IMR-90 (cell line): ENCODE data around the gene ABCC4. TPM values are rescaled to one million over a fixed set of nuclear protein-coding genes. Genes with fewer than 3 reads are reported as not detected.

ENCODE experiments used
- ATAC-seq: fragments of 200-7000 bp; cut with Tn5 transposase; 2 replicates; pipeline ENCODE4 v1.9.1; 2020; ENCODE audit warnings: low read depth, mild to moderate bottlenecking, moderate library complexity
- BruUV-seq: library from RNA; stranded (reverse); fragments of 400-500 nt; replicated peaks from 2 replicates; lab custom pipeline; 2021; lab: Mats Ljungman, UMichigan
- CTCF ChIA-PET: fragments of 300-600 bp; formaldehyde crosslinking; extraction: SDS; loops from one replicate; lab custom pipeline; 2021; ENCODE audit warnings: antibody characterized with exemption; lab: Yijun Ruan, JAX
- POLR2A ChIA-PET: fragments of 300-600 bp; sonication (Branson Sonifier 250); formaldehyde crosslinking; loops from one replicate; lab custom pipeline; 2022; ENCODE audit warnings: antibody characterized with exemption; ENCODE audit not compliant: unreplicated experiment; lab: Charles Lee
- DNase-seq: peaks from one replicate; pipeline ENCODE4 v3.0.0; 2013
- H2AFZ ChIP-seq: replicated peaks from 2 replicates; pipeline ENCODE3; 2013; ENCODE audit warnings: low read length, mild to moderate bottlenecking; ENCODE audit not compliant: poor library complexity
- H2AK5ac ChIP-seq: 2 replicates; pipeline ENCODE4 v1.6.1; 2013; ENCODE audit warnings: low read depth, low read length, inconsistent platforms
- H2AK9ac ChIP-seq: replicated peaks from 2 replicates; pipeline ENCODE3; 2013; ENCODE audit warnings: mild to moderate bottlenecking, low read depth, low read length, moderate library complexity; ENCODE audit not compliant: poor library complexity
- H2BK120ac ChIP-seq: 2 replicates; pipeline ENCODE4 v1.6.1; 2013; ENCODE audit warnings: low read depth, low read length, inconsistent platforms
- H2BK15ac ChIP-seq: 3 replicates; pipeline ENCODE4 v1.6.1; 2013; ENCODE audit warnings: low read depth, low read length, inconsistent platforms
- H2BK20ac ChIP-seq: 2 replicates; pipeline ENCODE4 v1.6.1; 2013; ENCODE audit warnings: low read depth, mild to moderate bottlenecking, inconsistent platforms, low read length, moderate library complexity
- H2BK5ac ChIP-seq: 2 replicates; pipeline ENCODE4 v1.6.1; 2013; ENCODE audit warnings: mild to moderate bottlenecking, low read depth, low read length, inconsistent platforms; ENCODE audit not compliant: poor library complexity, severe bottlenecking
- H3K14ac ChIP-seq: replicated peaks from 2 replicates; pipeline ENCODE4 v1.6.1; 2013; ENCODE audit warnings: low read depth, low read length, inconsistent platforms
- H3K18ac ChIP-seq: 2 replicates; pipeline ENCODE4 v1.6.1; 2013; ENCODE audit warnings: low read depth, low read length, control low read depth
- H3K23ac ChIP-seq: 2 replicates; pipeline ENCODE4 v1.6.1; 2013; ENCODE audit warnings: low read depth, low read length, inconsistent platforms
- H3K27ac ChIP-seq: 2 replicates; pipeline ENCODE4 v1.5.1; 2013; ENCODE audit warnings: mild to moderate bottlenecking, control low read depth, low read length; ENCODE audit not compliant: insufficient read depth
- H3K27me3 ChIP-seq: 2 replicates; pipeline ENCODE4 v1.6.1; 2013; ENCODE audit warnings: low read length; ENCODE audit not compliant: control insufficient read depth, insufficient read depth
- H3K36me3 ChIP-seq: 2 replicates; pipeline ENCODE4 v1.6.1; 2013; ENCODE audit warnings: low read length, mixed read lengths; ENCODE audit not compliant: control insufficient read depth, insufficient read depth
- H3K4ac ChIP-seq: 2 replicates; pipeline ENCODE4 v1.6.1; 2013; ENCODE audit warnings: low read depth, low read length, inconsistent platforms
- H3K4me1 ChIP-seq: 2 replicates; pipeline ENCODE4 v1.6.1; 2013; ENCODE audit warnings: low read length, mixed read lengths; ENCODE audit not compliant: control insufficient read depth, insufficient read depth
- H3K4me2 ChIP-seq: 2 replicates; pipeline ENCODE4 v1.6.1; 2013; ENCODE audit warnings: low read depth, mild to moderate bottlenecking, control low read depth, low read length, moderate library complexity
- H3K4me3 ChIP-seq: 2 replicates; pipeline ENCODE4 v1.5.1; 2013; ENCODE audit warnings: low read depth, mild to moderate bottlenecking, control low read depth, low read length, moderate library complexity; ENCODE audit not compliant: insufficient read depth
- H3K56ac ChIP-seq: 2 replicates; pipeline ENCODE4 v1.6.1; 2013; ENCODE audit warnings: low read length, inconsistent platforms; ENCODE audit not compliant: insufficient read depth; ENCODE audit errors: extremely low read depth
- H3K79me1 ChIP-seq, 2 experiments: 2 replicates each; pipeline ENCODE4 v1.6.1; 2013; ENCODE audit warnings: low read length in 2 of 2, inconsistent platforms in 1 of 2, low read depth in 1 of 2
- H3K9ac ChIP-seq: 2 replicates; pipeline ENCODE4 v1.6.1; 2013; ENCODE audit warnings: low read depth, low read length, control low read depth
- H3K9me1 ChIP-seq: 2 replicates; pipeline ENCODE4 v1.6.1; 2013; ENCODE audit warnings: low read length, inconsistent platforms; ENCODE audit not compliant: insufficient read depth
- H3K9me3 ChIP-seq: 2 replicates; pipeline ENCODE4 v1.6.1; 2013; ENCODE audit warnings: low read length; ENCODE audit not compliant: control insufficient read depth, insufficient read depth
- H4K20me1 ChIP-seq: 2 replicates; pipeline ENCODE4 v1.6.1; 2013; ENCODE audit warnings: low read length, inconsistent platforms; ENCODE audit not compliant: insufficient read depth
- H4K5ac ChIP-seq: 2 replicates; pipeline ENCODE4 v1.6.1; 2013; ENCODE audit warnings: mild to moderate bottlenecking, low read depth, low read length, control low read depth
- H4K8ac ChIP-seq, 2 experiments: 2 replicates each; pipeline ENCODE4 v1.6.1; 2013; ENCODE audit warnings: low read depth in 2 of 2, low read length in 2 of 2, control low read depth in 1 of 2, inconsistent platforms in 1 of 2
- H4K91ac ChIP-seq: 2 replicates; pipeline ENCODE4 v1.6.1; 2013; ENCODE audit warnings: low read depth, low read length, inconsistent platforms; ENCODE audit not compliant: insufficient read depth
- BHLHE40 ChIP-seq: fragments of 150-350 bp; IDR thresholded peaks from 2 replicates; pipeline ENCODE4 v1.6.1; 2016; ENCODE audit warnings: mild to moderate bottlenecking, low read depth, low read length
- CHD1 ChIP-seq: IDR thresholded peaks from 2 replicates; pipeline ENCODE4 v1.6.1; 2012; ENCODE audit warnings: low read depth, low read length, improper control_type of control experiment
- ELK1 ChIP-seq: fragments of 150-350 bp; IDR thresholded peaks from 2 replicates; pipeline ENCODE4 v1.6.1; 2016; ENCODE audit warnings: low read depth, mild to moderate bottlenecking, low read length, moderate library complexity, borderline replicate concordance
- FOS ChIP-seq: fragments of 150-350 bp; IDR thresholded peaks from 2 replicates; pipeline ENCODE4 v1.6.1; 2016; ENCODE audit warnings: low read depth, low read length
- MAFK ChIP-seq: IDR thresholded peaks from 2 replicates; pipeline ENCODE4 v1.6.1; 2012; ENCODE audit warnings: low read depth, low read length, improper control_type of control experiment
- MXI1 ChIP-seq: IDR thresholded peaks from 2 replicates; pipeline ENCODE4 v1.6.1; 2012; ENCODE audit warnings: low read depth, mild to moderate bottlenecking, low read length, moderate library complexity, borderline replicate concordance
- POLR2A ChIP-seq: IDR thresholded peaks from 2 replicates; pipeline ENCODE4 v1.6.1; 2012; ENCODE audit warnings: mild to moderate bottlenecking, low read depth, low read length
- RAD21 ChIP-seq: IDR thresholded peaks from 2 replicates; pipeline ENCODE4 v1.6.1; 2012; ENCODE audit warnings: low read length, improper control_type of control experiment
- RCOR1 ChIP-seq: IDR thresholded peaks from 2 replicates; pipeline ENCODE4 v1.6.1; 2012; ENCODE audit warnings: mild to moderate bottlenecking, low read length, improper control_type of control experiment; ENCODE audit not compliant: insufficient replicate concordance
- RFX5 ChIP-seq: IDR thresholded peaks from 2 replicates; pipeline ENCODE4 v1.8.0; 2012; ENCODE audit warnings: low read depth, mild to moderate bottlenecking, low read length, moderate library complexity
- USF2 ChIP-seq: fragments of 150-350 bp; IDR thresholded peaks from 2 replicates; pipeline ENCODE4 v1.6.1; 2017; ENCODE audit warnings: mild to moderate bottlenecking, antibody characterized with exemption, low read length, low read depth
- WGBS, 2 experiments: methylation state at CpG; one replicate each; pipeline versions ENCODE4 v1.1.5 to v1.1.7; 2013; ENCODE audit warnings: missing lambda C conversion rate in 2 of 2; ENCODE audit not compliant: insufficient read length in 1 of 2; ENCODE audit errors: extremely low coverage in 2 of 2; 5-methylcytosine and 5-hydroxymethylcytosine counted together
- dilution Hi-C: fragments of 300-500 bp; cut with HindIII; formaldehyde crosslinking; loops from one replicate; pipeline ENCODE4 v1.14.3; 2018; ENCODE audit warnings: low sequenced_read_pairs; ENCODE audit not compliant: unreplicated experiment
- in situ Hi-C: fragments of 300-500 bp; cut with MboI; formaldehyde crosslinking; loops from 3 replicates; pipeline ENCODE4 v1.14.3; 2019; ENCODE audit warnings: low sequenced_read_pairs, inconsistent platforms, mixed read lengths
- intact Hi-C: fragments of 100-400 bp; cut with micrococcal nuclease; formaldehyde crosslinking; loops from 2 replicates; pipeline ENCODE4 v1.10.0; 2022
- polyA plus RNA-seq, 3 experiments: library from polyadenylated mRNA; depleted of rRNA; stranded (reverse); fragments of >200 nt; gene quantifications; 2 replicates each; pipeline ENCODE4 v1.2.3, GENCODE V29; 2012; ENCODE audit warnings: low replicate concordance in 1 of 3
- total RNA-seq: library from RNA; depleted of rRNA; stranded (reverse); fragments of >200 nt; gene quantifications from 2 replicates; pipeline ENCODE4 v1.2.3, GENCODE V29; 2012

The ABCC4 gene
- total and polyA plus RNA-seq, 2 of the 4 experiments (the other 2 are of a cell fraction) = 16.6 to 41.4 TPM

GRCh38 chr13:95182570-95183265 lies 118.5 kb downstream of the ABCC4 start:
- ChIA-PET CTCF (interaction anchor here (0.6 kb wide), 1 partner anchor 199 kb away, joined by 3 read pairs; no protein-coding TSS in a partner anchor), POLR2A (no interaction called here)
- Histone ChIP-seq H2AFZ (no peak overlapping the region), H3K23ac (no peak overlapping the region), H3K4me3 (no peak overlapping the region), H3K79me1 (peaks cover 14 to 59% of the 10 kb centered on the region in 2 experiments), H2BK5ac (no peak overlapping the region), H2BK15ac (no peak overlapping the region), H4K8ac (no peak overlapping the region), H3K4ac (no peak overlapping the region), H2AK9ac (no peak overlapping the region), H4K5ac (no peak overlapping the region), H3K56ac (no peak overlapping the region), H3K4me1 (peaks cover 4% of the 10 kb centered on the region), H3K4me2 (no peak overlapping the region), H4K91ac (no peak overlapping the region), H2BK20ac (no peak overlapping the region), H3K18ac (no peak overlapping the region), H4K20me1 (peaks cover 9% of the 10 kb centered on the region; the same call in 1 of the 2 replicates), H3K9ac (no peak overlapping the region), H3K14ac (no peak overlapping the region), H3K27me3 (no peaks in the 10 kb centered on the region), H3K27ac (no peak overlapping the region), H3K36me3 (peaks cover 31% of the 10 kb centered on the region), H3K9me3 (no peaks in the 10 kb centered on the region), H2BK120ac (no peak overlapping the region), H2AK5ac (no peak overlapping the region), H3K9me1 (peaks cover 9% of the 10 kb centered on the region)
- WGBS, 2 experiments = no CpG with 5 or more reads among the region's 5 CpGs
- in situ Hi-C loops = no loop called here
- dilution Hi-C loops = no loop called here
- BruUV-seq = no TSS peak
- ATAC-seq (no peak), DNase-seq (no peak)
- TF ChIP-seq ELK1 = no peak
- TF ChIP-seq MAFK = no peak
- no peak for TF ChIP-seq USF2
- TF ChIP-seq RCOR1 = no peak
- no peak for TF ChIP-seq BHLHE40
- TF ChIP-seq POLR2A = no peak
- TF ChIP-seq CHD1 = no peak
- no peak for TF ChIP-seq FOS
- no peak for TF ChIP-seq MXI1
- no peak for TF ChIP-seq RFX5
- TF ChIP-seq RAD21 = no peak
- intact Hi-C loops = no loop called here
